GM19467 (cell line): Measurements from ENCODE around the gene SLC8A2.
A peak's percentile ranks its signal among the peaks of the same experiment; 100 is the strongest.

Source experiments
- ATAC-seq: cut with Tn5 transposase; IDR thresholded peaks from one replicate; pipeline ENCODE4 v1.9.1; 2021; ENCODE audit warnings: mild to moderate bottlenecking, moderate library complexity; ENCODE audit not compliant: unreplicated experiment

SLC8A2 gene

GRCh38 chr19:47471733-47472457, at the start of gene SLC8A2:
Gene SLC8A2, minus strand, starts transcription at chr19:47471893. Its CDS starts 5,490 bp downstream, at chr19:47466403.
- no peak for ATAC-seq

GRCh38 chr19:47520839-47521238, 49.1 kb upstream of the SLC8A2 start:
- no peak for ATAC-seq

- ATAC-seq = no peak
Measured at GRCh38 chr19:47520343-47520806, 48.7 kb upstream of the SLC8A2 start.

GRCh38 chr19:47518854-47519253, 47.2 kb upstream of the SLC8A2 start:
- no peak for ATAC-seq

- ATAC-seq = no peak
Measured at GRCh38 chr19:47518139-47518538, 46.4 kb upstream of the SLC8A2 start.

- ATAC-seq = peak; percentile 78
Measured at GRCh38 chr19:47514869-47515588, 43.3 kb upstream of the SLC8A2 start, which contains the start of gene NAPA. Gene NAPA, minus strand, starts transcription at chr19:47515063. Its CDS starts 123 bp downstream, at chr19:47514940.

- no peak for ATAC-seq
Measured at GRCh38 chr19:47514151-47514868, 42.6 kb upstream of the SLC8A2 start.

GRCh38 chr19:47512948-47513319, 41.2 kb upstream of the SLC8A2 start:
- ATAC-seq = no peak

- no peak for ATAC-seq
Measured at GRCh38 chr19:47512183-47512947, 40.7 kb upstream of the SLC8A2 start.

GRCh38 chr19:47511681-47512080, 40.0 kb upstream of the SLC8A2 start:
- ATAC-seq = no peak

GRCh38 chr19:47511128-47511517, 39.4 kb upstream of the SLC8A2 start:
- ATAC-seq = no peak

GRCh38 chr19:47510516-47511127, 38.9 kb upstream of the SLC8A2 start:
- no peak for ATAC-seq

GRCh38 chr19:47509973-47510372, 38.3 kb upstream of the SLC8A2 start:
- no peak for ATAC-seq

- no peak for ATAC-seq
Measured at GRCh38 chr19:47509170-47509847, 37.6 kb upstream of the SLC8A2 start.

GRCh38 chr19:47508721-47509120, 37.0 kb upstream of the SLC8A2 start:
- ATAC-seq = no peak

GRCh38 chr19:47507924-47508553, 36.3 kb upstream of the SLC8A2 start:
- ATAC-seq = no peak

- no peak for ATAC-seq
Measured at GRCh38 chr19:47507012-47507411, 35.3 kb upstream of the SLC8A2 start.

GRCh38 chr19:47506459-47506858, 34.8 kb upstream of the SLC8A2 start:
- no peak for ATAC-seq

GRCh38 chr19:47505506-47505905, 33.8 kb upstream of the SLC8A2 start:
- ATAC-seq = no peak

- no peak for ATAC-seq
Measured at GRCh38 chr19:47503826-47504150, 32.1 kb upstream of the SLC8A2 start.
